ENCODE data around the gene BCO2.

BCO2 gene

GRCh38 chr11:112223754-112224532 lies 48.6 kb downstream of the BCO2 start:
- H3K4me3 ChIP-seq (ENCODE audit: low read depth, low read length) = no peak overlapping the region
- TF ChIP-seq CTCF (IDR thresholded peaks at IDR 0.05; ENCODE audit: low read depth, low read length, missing control alignments) = no peak
- no peak for DNase-seq (ENCODE audit: low read depth)

- TF ChIP-seq CTCF (IDR thresholded peaks at IDR 0.05; ENCODE audit: low read depth, low read length, missing control alignments) = no peak
- no peak for DNase-seq (ENCODE audit: low read depth)
- peak overlapping the region; percentile 96 for H3K4me3 ChIP-seq (ENCODE audit: low read depth, low read length)
Measured at GRCh38 chr11:112225753-112226061, 50.4 kb downstream of the BCO2 start.

- peak within 1 kb of the TSS; percentile 96 for H3K4me3 ChIP-seq (ENCODE audit: low read depth, low read length)
- TF ChIP-seq CTCF (IDR thresholded peaks at IDR 0.05; ENCODE audit: low read depth, low read length, missing control alignments) = no peak
- peak; percentile 59 for DNase-seq (ENCODE audit: low read depth)
Measured at GRCh38 chr11:112226062-112226830, 50.9 kb downstream of the BCO2 start, which contains the start of gene PTS. PTS (plus strand) TSS chr11:112226428; CDS start chr11:112226444, 16 bp downstream.

- DNase-seq (ENCODE audit: low read depth) = no peak
- peak overlapping the region; percentile 96 for H3K4me3 ChIP-seq (ENCODE audit: low read depth, low read length)
- TF ChIP-seq CTCF (IDR thresholded peaks at IDR 0.05; ENCODE audit: low read depth, low read length, missing control alignments) = no peak
Measured at GRCh38 chr11:112226831-112227401, 51.6 kb downstream of the BCO2 start.

GRCh38 chr11:112227471-112227870 lies 52.2 kb downstream of the BCO2 start:
- DNase-seq (ENCODE audit: low read depth) = no peak
- peak overlapping the region; percentile 96 for H3K4me3 ChIP-seq (ENCODE audit: low read depth, low read length)
- no peak for TF ChIP-seq CTCF (IDR thresholded peaks at IDR 0.05; ENCODE audit: low read depth, low read length, missing control alignments)

- no peak for TF ChIP-seq CTCF (IDR thresholded peaks at IDR 0.05; ENCODE audit: low read depth, low read length, missing control alignments)
- no peak overlapping the region for H3K4me3 ChIP-seq (ENCODE audit: low read depth, low read length)
Measured at GRCh38 chr11:112228706-112229105, 53.4 kb downstream of the BCO2 start.

More at GRCh38 chr11:112228706-112229105, 53.4 kb downstream of the BCO2 start:
- DNase-seq (ENCODE audit: low read depth) = no peak
